GM19395 (cell line): Measurements from ENCODE around the gene MTFMT.
"Not testable (repeated sequence)": the region's sequence is repeated elsewhere in the genome, so short reads cannot be mapped to it uniquely, and the experiment has no call there.

ENCODE experiments used
- ATAC-seq: cut with Tn5 transposase; IDR thresholded peaks from one replicate; pipeline ENCODE4 v1.9.1; 2021; ENCODE audit warnings: mild to moderate bottlenecking, moderate library complexity; ENCODE audit not compliant: unreplicated experiment

The MTFMT gene

DNA sequence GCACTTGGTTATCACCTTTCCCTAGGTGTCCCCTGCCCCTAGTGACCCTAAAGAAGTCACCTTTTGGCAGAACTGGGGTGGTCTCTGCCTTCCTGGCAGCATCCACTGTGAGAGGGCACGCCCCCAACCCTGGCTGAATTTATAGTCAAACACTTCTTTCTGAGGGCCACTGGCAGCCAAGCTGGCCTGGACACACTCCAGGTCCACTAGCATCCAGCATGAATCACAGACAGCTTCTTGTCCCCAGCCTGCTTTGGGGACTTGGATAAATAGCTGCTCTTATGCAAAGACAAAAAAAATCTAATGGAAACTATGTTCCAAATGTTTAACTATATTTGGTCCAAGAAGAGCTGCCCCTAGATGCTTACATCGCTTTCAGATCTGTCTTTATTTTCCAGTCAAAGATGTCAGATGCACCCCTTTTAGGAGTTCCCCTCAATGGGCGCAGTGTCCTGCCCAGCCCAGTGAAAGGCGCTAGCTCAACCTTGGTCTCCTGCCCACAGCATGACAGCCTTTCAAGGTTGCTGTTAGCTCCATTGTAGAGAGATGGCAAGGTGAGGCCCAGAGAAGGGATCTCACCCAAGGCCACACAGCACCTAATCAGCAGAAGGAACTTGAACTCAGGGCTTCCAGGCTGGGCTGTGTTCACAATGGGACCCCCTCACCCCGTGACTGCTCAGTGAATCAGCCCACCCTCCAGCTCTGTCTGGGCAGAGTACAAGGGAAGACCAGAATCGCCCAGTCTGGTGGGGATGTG is 31.4 kb upstream of the MTFMT start:
- ATAC-seq, result no peak

GRCh38 chr15:65059931-65060596 is 30.6 kb upstream of the MTFMT start:
- ATAC-seq, result no peak

GRCh38 chr15:65059369-65059750 is 29.9 kb upstream of the MTFMT start:
- no peak for ATAC-seq

- no peak for ATAC-seq
Observed at GRCh38 chr15:65058394-65059368, 29.2 kb upstream of the MTFMT start.

GRCh38 chr15:65057549-65057940 is 28.1 kb upstream of the MTFMT start:
- ATAC-seq, result no peak

DNA sequence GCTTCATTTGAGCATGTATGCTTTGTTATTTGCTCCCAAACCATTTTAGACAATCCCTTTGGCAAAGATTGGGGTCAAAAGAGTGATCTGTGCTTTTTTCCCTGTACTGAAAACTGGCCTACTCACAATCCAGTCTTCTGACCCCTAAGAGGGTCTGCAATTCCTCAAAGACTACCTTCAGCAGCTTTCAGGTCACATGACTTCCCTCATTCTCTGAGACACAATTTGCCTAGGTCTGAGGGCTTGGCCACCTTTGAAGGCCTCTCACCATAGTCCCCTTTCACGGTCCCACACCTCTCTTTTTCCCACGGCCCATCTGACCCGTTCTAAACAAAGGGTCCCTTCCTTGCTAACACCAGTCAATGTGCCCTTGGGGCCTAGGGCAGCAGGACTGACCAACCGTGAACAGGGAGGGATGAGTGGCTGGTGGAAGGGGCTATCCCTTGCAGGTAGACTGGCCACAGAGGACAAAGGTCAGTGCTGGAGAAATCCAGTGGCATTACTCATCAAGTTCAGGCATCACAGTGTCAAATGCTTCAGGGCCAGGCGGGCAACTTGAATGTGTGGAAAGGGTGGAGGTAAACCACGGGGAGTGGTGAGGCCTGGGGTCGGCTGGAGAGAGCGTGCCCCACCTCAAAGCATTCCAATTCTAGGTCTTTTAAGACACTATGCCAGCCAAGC is 27.6 kb upstream of the MTFMT start:
- ATAC-seq, result no peak

DNA sequence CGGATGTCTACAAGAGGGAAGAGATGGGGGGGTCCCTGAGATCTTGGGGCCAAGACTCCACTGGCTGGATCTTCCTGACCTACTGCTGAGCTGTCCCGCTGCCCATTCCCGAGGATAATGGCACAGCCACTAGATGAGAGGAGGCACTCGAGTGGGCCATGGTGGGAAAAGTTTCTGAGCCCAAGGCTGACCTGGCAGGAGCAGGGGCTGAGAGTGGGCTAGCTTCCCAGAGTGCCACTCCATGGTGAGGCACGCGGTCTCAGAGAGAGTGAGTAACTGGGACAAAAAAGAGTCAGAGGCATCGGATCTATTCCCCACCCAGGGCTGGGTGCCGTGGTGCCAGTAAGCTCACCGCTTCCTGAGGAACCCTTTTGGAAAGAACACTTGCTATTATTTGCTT is 26.7 kb upstream of the MTFMT start:
- no peak for ATAC-seq

DNA sequence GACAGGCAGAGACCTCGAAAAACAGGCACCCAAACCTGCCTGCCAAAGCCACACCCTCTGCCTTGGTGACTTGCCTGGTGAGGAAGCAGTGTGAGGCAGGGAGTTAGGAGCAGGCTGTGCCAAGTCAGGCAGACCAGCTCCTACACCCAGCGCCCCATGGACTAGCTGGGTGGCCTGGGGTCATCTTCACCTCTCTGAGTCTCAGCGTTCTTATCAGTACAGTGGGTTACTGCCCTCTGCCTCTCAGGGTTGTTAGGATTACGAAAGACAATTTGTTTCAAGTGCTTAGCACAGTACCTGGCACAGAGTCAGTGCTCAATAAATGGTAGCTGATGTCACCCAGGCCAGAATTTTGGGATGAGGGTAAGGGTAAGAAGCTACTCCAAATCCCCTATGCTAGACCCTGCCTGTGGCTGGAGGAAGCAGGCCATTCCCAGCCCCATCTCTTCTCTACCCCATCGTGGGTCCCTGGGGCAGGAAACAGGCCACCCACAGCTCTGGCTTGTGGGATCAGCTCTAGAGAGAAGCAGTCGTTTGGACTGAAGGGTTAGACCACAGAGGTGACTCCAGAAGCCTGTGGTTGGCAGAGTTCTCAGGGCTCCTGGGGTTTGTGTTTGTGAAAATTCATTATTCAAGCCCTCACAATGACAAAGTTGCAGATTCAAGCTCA is 25.9 kb upstream of the MTFMT start:
- ATAC-seq, result no peak

GRCh38 chr15:65054333-65055200 is 25.1 kb upstream of the MTFMT start:
- ATAC-seq, result no peak

DNA sequence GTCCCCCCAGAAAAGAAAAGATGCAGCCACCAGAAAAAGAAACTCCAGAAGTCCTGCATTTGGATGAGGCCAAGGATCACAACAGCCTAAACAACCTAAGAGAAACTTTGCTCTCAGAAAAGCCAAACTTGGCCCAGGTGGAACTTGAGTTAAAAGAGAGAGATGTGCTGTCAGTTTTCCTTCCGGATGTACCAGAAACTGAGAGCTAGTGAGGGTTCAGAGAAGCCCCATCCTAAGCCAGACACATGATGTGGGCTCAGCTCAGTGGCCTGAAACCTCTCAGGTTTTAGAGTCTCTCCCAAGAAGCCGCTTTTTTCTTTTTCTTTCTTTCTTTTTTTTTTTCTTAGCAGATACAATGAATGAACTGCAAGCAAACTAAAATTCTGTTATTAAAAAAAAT is 23.5 kb upstream of the MTFMT start:
- ATAC-seq, result no peak

DNA sequence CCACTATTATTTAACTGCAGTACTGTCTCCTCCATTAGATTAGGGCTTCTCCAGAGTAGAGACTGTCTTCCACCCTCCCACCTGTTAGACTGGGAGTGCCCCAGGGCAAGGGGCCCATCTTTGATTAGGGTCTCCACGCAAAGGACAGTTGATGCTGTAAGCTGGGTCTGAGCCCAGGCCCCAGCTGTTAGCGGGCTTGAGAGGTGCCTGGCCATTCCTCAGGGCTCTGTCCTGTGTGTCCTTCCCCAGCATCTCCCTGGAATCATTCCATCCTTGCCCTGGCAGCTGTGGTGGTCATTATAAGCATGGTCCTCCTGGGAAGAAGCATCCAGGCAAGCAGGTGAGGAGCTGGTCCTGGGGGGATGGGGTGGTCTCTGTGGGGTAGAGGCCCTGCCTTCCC is 21.8 kb upstream of the MTFMT start:
- no peak for ATAC-seq

DNA sequence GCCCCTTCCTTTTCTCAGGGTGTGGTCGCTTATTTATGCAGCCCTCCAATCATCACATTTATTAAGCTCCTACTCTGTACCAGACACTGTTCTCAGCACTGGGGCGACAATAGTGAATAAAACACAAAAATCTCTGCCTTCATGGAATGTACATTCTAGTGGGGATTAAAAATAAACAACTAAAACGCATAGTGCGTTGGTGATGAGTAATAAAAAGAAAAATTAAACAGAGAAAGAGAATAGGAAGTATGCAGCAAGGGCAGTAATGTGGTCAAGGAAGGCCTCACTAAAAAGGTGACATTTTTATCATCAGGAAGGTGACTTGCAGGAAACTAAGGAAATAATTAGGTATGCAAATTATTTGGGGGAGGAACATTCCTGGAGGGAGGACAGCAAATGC is 20.8 kb upstream of the MTFMT start:
- ATAC-seq, result no peak

- peak; percentile 90 for ATAC-seq
Observed at GRCh38 chr15:65049418-65049840, 20.0 kb upstream of the MTFMT start.

DNA sequence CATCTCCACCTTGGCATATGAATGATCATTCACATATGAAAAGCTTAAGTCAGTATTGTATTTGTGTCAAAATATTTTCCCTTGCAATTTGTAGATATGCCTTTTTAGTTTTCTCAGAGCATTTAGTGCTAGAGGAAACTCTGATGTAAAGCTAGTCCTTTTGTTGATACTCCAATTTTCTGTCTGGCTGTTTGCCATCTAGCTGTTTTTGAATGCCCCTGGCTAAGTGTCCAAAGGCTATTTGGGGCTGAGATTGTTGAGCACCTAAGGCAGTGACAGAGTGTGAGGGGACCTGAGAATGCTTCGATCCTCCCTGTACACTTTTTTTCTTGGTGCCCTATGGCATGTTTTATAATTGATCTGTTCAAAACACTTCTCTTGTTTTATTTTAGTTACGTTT is 18.8 kb upstream of the MTFMT start:
- no peak for ATAC-seq

DNA sequence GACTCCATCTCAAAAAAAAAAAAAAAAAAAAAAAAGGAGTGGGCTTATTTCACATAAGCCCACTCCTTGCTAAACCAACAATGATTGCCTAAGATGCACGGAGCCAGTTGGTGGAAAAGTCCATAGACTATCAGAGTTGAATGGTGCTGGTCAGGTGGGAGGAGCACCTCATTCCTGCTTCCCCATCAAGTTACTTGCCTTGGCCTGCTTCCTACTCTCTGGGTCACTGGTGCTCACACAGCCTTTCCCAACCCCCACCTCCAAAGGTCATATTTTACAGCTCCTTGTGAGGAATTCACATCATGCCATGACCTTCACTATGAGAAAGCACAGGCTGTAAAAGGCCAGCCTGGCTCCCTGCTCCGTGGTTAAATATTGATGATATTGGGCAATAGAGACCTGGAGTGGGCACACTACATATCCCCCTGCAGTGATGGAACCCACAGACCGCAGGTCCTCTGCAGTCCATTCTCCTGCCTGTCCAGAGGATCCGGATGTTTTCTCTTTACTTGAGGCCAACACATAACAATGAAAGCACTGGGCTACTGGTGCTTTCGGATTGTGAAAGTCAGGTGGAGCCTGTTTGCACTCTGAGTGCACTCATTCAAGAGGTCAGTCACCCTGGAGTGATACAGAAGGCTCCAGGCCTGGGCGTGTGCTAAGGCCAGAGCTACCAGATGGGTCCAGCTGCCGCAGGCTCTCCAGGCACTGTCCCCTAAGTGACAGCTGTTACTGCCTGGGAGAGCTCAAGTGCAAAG is 15.5 kb upstream of the MTFMT start, which contains the start of gene SLC51B:
SLC51B (plus strand) TSS at position 664 of the 758 bp plus-strand sequence. CDS start 4,618 bp downstream, outside the sequence.
- no peak for ATAC-seq

DNA sequence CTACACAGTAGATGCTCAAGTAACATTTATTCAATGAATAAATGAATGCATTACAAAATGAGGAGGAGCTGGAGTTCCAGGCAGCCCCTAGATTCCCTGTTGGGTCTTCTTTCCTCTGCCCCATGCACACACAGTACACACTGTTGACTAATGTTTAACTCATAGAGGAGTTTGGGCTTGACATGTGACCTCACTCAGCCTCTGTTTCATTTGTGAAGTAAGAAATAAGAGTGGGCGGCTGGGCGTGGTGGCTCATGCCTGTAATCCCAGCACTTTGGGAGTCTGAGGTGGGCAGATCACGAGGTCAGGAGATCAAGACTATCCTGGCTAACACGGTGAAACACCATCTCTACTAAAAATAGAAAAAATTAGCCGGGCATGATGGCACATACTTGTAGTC is 14.8 kb upstream of the MTFMT start:
- not testable (repeated sequence) for ATAC-seq

DNA sequence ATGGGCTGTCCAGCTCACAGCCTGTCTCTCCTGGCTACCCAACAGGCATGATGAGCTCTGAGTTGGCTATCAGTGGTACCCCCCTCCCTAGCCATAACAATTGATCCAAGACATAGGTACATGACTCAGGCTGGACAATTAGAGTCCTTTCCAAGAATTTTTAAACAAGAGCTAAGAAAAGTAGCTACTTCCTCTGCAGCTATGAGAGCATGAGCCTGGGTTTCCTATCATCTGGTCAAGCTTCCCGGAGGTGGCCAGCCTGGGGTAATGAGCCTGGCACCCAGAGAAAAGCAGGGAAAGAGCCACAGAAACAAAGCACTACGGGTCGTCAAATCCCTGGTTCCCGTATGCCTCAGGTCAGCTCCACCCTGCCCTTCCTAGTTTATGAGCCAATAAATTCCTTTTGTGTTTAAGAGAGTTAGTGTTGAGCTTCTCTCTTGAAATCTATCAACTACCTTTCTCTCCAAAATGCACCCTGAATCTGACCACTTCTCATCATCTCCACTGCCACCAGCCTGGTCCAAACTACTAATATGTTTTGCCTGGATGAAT is 13.4 kb upstream of the MTFMT start:
- no peak for ATAC-seq

DNA sequence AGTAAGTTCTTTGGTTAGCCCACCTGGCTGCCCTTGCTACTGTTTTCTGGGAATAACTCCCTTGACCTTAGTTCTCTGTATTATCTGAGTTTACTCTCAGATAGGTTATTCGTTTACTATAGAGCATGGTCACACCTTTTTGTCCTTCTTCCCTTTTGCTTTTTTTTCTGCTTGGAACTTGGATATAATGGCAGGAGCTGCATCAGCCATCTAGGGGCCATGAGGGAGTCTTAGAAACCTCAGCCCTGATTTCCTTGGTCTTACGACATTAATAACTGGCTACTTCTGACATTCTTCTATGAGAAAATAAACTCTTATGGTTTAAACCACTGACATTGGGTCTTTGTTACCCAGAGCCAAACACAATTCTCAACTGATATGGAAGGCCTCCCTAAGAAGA is 12.3 kb upstream of the MTFMT start:
- ATAC-seq, result no peak
